Osteocyte (in vitro differentiated cells): Measurements from ENCODE around the gene KREMEN2. TPM values are rescaled to one million over a fixed set of nuclear protein-coding genes. Genes with fewer than 3 reads are reported as not detected.
"Not testable (repeated sequence)": the region's sequence is repeated elsewhere in the genome, so short reads cannot be mapped to it uniquely, and the experiment has no call there.

Experiments
- DNase-seq: peaks from one replicate; pipeline ENCODE4 v3.0.0; 2021; ENCODE audit warnings: mixed read lengths; ENCODE audit not compliant: unreplicated experiment; ENCODE audit errors: extremely low spot score
- H3K27ac Mint-ChIP-seq: one replicate; pipeline ENCODE4 v1.8.0; 2021; ENCODE audit warnings: mild to moderate bottlenecking, mixed read lengths; ENCODE audit not compliant: unreplicated experiment
- H3K27me3 Mint-ChIP-seq: one replicate; pipeline ENCODE4 v1.8.0; 2021; ENCODE audit warnings: mixed read lengths; ENCODE audit not compliant: unreplicated experiment
- H3K36me3 Mint-ChIP-seq: one replicate; pipeline ENCODE4 v1.8.0; 2021; ENCODE audit warnings: mixed read lengths; ENCODE audit not compliant: unreplicated experiment
- H3K4me1 Mint-ChIP-seq: one replicate; pipeline ENCODE4 v1.8.0; 2021; ENCODE audit warnings: mixed read lengths; ENCODE audit not compliant: unreplicated experiment
- H3K4me3 Mint-ChIP-seq: one replicate; pipeline ENCODE4 v1.8.0; 2021; ENCODE audit warnings: mild to moderate bottlenecking, moderate library complexity, mixed read lengths; ENCODE audit not compliant: unreplicated experiment
- H3K9me3 Mint-ChIP-seq: one replicate; pipeline ENCODE4 v1.8.0; 2021; ENCODE audit warnings: mixed read lengths; ENCODE audit not compliant: unreplicated experiment
- CTCF ChIP-seq: fragments of 200-600 bp; sonication (generic); IDR thresholded peaks from 2 replicates; pipeline ENCODE4 v1.5.0; 2021; ENCODE audit warnings: antibody characterized with exemption, mild to moderate bottlenecking, moderate library complexity
- total RNA-seq: library from RNA; stranded (reverse); gene quantifications from 2 replicates; pipeline ENCODE4 v1.2.1, GENCODE V29; 2021

Gene KREMEN2
- total RNA-seq, 1 donor from 2014 or later: not detected

DNA sequence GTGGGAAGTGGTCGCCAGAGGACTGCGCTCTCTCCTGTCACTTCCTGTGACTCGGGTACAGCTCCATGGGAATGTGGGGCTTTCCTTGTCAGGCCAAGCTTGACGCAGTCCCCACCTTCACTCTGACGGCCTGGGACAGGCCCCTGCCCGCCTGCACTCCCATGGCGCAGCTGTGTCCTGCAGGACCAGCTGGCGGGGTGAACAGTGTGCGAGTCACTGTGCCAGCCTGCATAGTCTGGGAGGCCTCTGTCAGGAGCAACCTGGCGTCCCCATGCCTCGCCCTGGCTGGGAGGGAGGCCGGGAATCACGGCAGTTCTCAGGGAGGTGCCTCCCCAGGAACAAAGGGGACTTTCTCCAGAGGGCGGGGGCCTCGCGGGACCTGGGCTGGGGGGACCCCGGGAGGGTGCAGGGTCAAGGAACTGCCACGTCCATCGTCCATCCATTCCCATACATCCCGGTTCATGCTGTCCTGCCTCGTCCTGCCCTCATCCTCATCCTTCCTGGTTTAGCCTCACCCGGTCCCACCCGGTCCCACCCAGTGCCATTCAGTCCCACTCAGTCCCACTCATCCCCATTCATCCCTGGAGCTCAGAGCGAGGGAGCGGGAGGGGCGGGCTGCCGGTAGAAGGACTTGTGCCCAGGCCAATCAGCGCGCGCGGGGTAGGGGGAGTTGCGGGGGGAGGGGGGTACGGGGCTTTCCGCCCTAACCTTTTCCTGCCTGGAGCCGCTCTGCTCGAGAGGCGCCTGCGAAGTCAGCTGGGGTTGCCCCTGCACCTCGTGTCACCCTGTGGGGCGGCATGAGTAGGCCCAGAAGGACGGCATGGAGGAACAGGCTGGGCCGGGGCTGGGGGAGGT, 38.9 kb upstream of the KREMEN2 start:
- no peak for DNase-seq
- no peaks in the 10 kb centered on the region for H3K9me3 Mint-ChIP-seq
- TF ChIP-seq CTCF: no peak
- peaks cover 4% of the 10 kb centered on the region for H3K4me1 Mint-ChIP-seq
- H3K27ac Mint-ChIP-seq: no peak overlapping the region
- H3K4me3 Mint-ChIP-seq: no peak overlapping the region
- no peaks in the 10 kb centered on the region for H3K27me3 Mint-ChIP-seq
- peaks cover 13% of the 10 kb centered on the region for H3K36me3 Mint-ChIP-seq

GRCh38 chr16:2925951-2926649, 38.0 kb upstream of the KREMEN2 start:
- H3K9me3 Mint-ChIP-seq: no peaks in the 10 kb centered on the region
- H3K27ac Mint-ChIP-seq: no peak overlapping the region
- H3K36me3 Mint-ChIP-seq: peaks cover 11% of the 10 kb centered on the region
- TF ChIP-seq CTCF: no peak
- no peaks in the 10 kb centered on the region for H3K27me3 Mint-ChIP-seq
- no peak overlapping the region for H3K4me3 Mint-ChIP-seq
- no peak for DNase-seq
- H3K4me1 Mint-ChIP-seq: peaks cover 4% of the 10 kb centered on the region

DNA sequence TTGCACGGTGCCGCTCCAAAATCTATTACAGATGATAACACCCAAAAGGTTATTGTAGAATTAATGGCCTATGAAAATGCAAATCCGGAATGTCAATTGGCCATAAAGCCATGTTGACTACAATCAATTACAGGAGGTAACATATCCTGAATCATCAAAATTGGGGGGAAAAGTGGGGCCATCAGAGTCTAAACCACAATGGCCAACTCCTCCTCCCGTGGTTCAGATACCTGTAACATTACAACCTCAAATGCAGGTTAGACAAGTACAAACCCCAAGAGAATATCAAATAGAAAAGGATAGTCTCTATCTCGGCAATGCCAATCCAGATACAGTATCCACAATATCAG, 37.5 kb upstream of the KREMEN2 start:
- DNase-seq: no peak
- no peak overlapping the region for H3K27ac Mint-ChIP-seq
- H3K36me3 Mint-ChIP-seq: peaks cover 10% of the 10 kb centered on the region
- no peaks in the 10 kb centered on the region for H3K27me3 Mint-ChIP-seq
- H3K9me3 Mint-ChIP-seq: no peaks in the 10 kb centered on the region
- H3K4me3 Mint-ChIP-seq: peak overlapping the region; percentile 27
- TF ChIP-seq CTCF: no peak
- H3K4me1 Mint-ChIP-seq: peaks cover 4% of the 10 kb centered on the region

GRCh38 chr16:2927010-2927646, 36.9 kb upstream of the KREMEN2 start:
- TF ChIP-seq CTCF: peak; percentile 95
- Mint-ChIP-seq H3K36me3 (peaks cover 9% of the 10 kb centered on the region), H3K27ac (no peak overlapping the region), H3K4me3 (peak overlapping the region; percentile 27), H3K4me1 (peaks cover 4% of the 10 kb centered on the region), H3K9me3 (no peaks in the 10 kb centered on the region), H3K27me3 (no peaks in the 10 kb centered on the region)
- peak; percentile 93 for DNase-seq

DNA sequence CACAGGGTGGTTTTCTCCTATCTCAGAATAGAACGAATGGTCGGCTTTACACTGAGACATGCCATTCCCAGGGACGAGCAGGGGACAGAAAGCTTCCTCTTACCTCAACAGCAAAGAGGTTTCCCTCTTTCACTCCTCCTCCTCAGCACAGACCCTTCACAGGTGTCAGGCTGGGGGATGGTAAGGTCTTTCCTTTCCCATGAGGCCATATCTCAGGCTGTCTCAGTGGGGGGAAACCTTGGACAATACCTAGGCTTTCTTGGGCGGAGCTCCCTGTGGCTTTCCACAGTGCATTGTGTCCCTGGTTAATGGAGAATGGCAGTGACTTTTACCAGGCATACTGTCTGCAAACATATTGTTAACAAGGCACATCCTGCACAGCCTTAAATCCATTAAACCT, 35.9 kb upstream of the KREMEN2 start:
- not testable (repeated sequence) for H3K4me1 Mint-ChIP-seq, H3K27me3 Mint-ChIP-seq, H3K4me3 Mint-ChIP-seq, H3K27ac Mint-ChIP-seq, DNase-seq, H3K9me3 Mint-ChIP-seq, H3K36me3 Mint-ChIP-seq
